ENCODE data around the gene CTXND1. TPM values are rescaled to one million over a fixed set of nuclear protein-coding genes. Genes with fewer than 3 reads are reported as not detected.

CTXND1 gene
- total and polyA plus RNA-seq, 2 of the 4 experiments (the other 2 are of a cell fraction): not detected

DNA sequence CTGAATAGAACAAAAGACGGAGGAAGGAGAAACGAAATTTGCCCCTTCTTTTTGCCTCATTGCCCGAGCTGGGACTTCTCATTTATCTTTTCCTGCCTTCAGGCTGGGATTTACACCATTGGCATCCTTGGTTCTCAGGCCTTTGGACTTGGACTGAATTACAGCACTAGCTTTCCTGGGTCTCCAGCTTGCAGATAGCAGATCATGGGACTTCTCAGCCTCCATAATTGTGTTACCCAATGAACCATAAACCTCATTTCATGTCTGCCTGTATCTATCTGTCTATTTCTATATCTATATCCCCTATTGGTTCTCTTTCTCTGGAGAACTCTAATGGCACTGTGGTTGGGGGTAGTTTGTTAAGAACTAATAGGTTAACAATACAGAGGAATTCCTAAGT, 31.5 kb upstream of the CTXND1 start:
- ATAC-seq (ENCODE audit: low read depth) (no peak), DNase-seq (no peak)
- intact Hi-C loops (cut with micrococcal nuclease): no loop called here
- H4K5ac ChIP-seq (ENCODE audit: low read depth, low read length): no peak overlapping the region
- no peaks in the 10 kb centered on the region; the same call in 1 of the 2 replicates for H3K9me1 ChIP-seq (ENCODE audit: insufficient read depth, low read length)
- no peaks in the 10 kb centered on the region for H3K36me3 ChIP-seq (ENCODE audit: control insufficient read depth, insufficient read depth, low read length)
- CTCF ChIA-PET: no interaction called here
- WGBS, 2 experiments (ENCODE audit: extremely low coverage in 2 of 2, insufficient read length in 1 of 2): no CpG with 5 or more reads among the region's 3 CpGs
- no peaks in the 10 kb centered on the region for H3K9me3 ChIP-seq (ENCODE audit: control insufficient read depth, insufficient read depth, low read length)
- no TSS peak for BruUV-seq (replicated peaks)
- H2BK15ac ChIP-seq (ENCODE audit: low read depth, low read length): no peak overlapping the region
- no peak overlapping the region for H2AK9ac ChIP-seq (replicated peaks; ENCODE audit: low read depth, low read length, poor library complexity)
- POLR2A ChIA-PET (ENCODE audit: unreplicated experiment): no interaction called here
- no peak overlapping the region for H4K8ac ChIP-seq (ENCODE audit: low read depth in 2 of 2, low read length in 2 of 2)
- H4K20me1 ChIP-seq (ENCODE audit: insufficient read depth, low read length): no peaks in the 10 kb centered on the region
- no peaks in the 10 kb centered on the region for H3K79me1 ChIP-seq (ENCODE audit: low read depth in 1 of 2, low read length in 2 of 2)
- H2AK5ac ChIP-seq (ENCODE audit: low read depth, low read length): no peak overlapping the region
- H2BK5ac ChIP-seq (ENCODE audit: low read depth, low read length, poor library complexity, severe bottlenecking): no peak overlapping the region
- no peak overlapping the region for H3K18ac ChIP-seq (ENCODE audit: low read depth, low read length)
- dilution Hi-C loops (cut with HindIII; ENCODE audit: low sequenced_read_pairs, unreplicated experiment): no loop called here
- no peak overlapping the region for H2AFZ ChIP-seq (replicated peaks; ENCODE audit: low read length, poor library complexity)
- in situ Hi-C loops (cut with MboI; ENCODE audit: low sequenced_read_pairs): no loop called here
- H3K56ac ChIP-seq (ENCODE audit: extremely low read depth, insufficient read depth, low read length): no peak overlapping the region
- no peak overlapping the region for H3K14ac ChIP-seq (replicated peaks; ENCODE audit: low read depth, low read length)
- no peak overlapping the region for H4K91ac ChIP-seq (ENCODE audit: insufficient read depth, low read depth, low read length)
- H3K4me2 ChIP-seq (ENCODE audit: low read depth, low read length): no peak overlapping the region
- no peak overlapping the region for H3K4ac ChIP-seq (ENCODE audit: low read depth, low read length)
- H3K9ac ChIP-seq (ENCODE audit: low read depth, low read length): no peak overlapping the region
- no peaks in the 10 kb centered on the region for H3K4me1 ChIP-seq (ENCODE audit: control insufficient read depth, insufficient read depth, low read length)
- H2BK120ac ChIP-seq (ENCODE audit: low read depth, low read length): no peak overlapping the region
- peaks cover 29% of the 10 kb centered on the region for H3K27me3 ChIP-seq (ENCODE audit: control insufficient read depth, insufficient read depth, low read length)
- no peak overlapping the region for H3K4me3 ChIP-seq (ENCODE audit: insufficient read depth, low read depth, low read length)
- no peak overlapping the region for H3K23ac ChIP-seq (ENCODE audit: low read depth, low read length)
- H3K27ac ChIP-seq (ENCODE audit: insufficient read depth, low read length): no peak overlapping the region
- H2BK20ac ChIP-seq (ENCODE audit: low read depth, low read length): no peak overlapping the region
- TF ChIP-seq RAD21 (IDR thresholded peaks at IDR 0.05; ENCODE audit: low read length) (no peak), POLR2A (IDR thresholded peaks at IDR 0.05; ENCODE audit: low read depth, low read length) (no peak), RFX5 (IDR thresholded peaks at IDR 0.05; ENCODE audit: low read depth, low read length) (no peak), FOS (IDR thresholded peaks at IDR 0.05; ENCODE audit: low read depth, low read length) (no peak), MXI1 (IDR thresholded peaks at IDR 0.05; ENCODE audit: borderline replicate concordance, low read depth, low read length) (no peak), NFE2L2 (IDR thresholded peaks at IDR 0.05; ENCODE audit: low read depth, low read length) (no peak), RCOR1 (IDR thresholded peaks at IDR 0.05; ENCODE audit: insufficient replicate concordance, low read length) (no peak), CHD1 (IDR thresholded peaks at IDR 0.05; ENCODE audit: low read depth, low read length) (no peak), MAFK (IDR thresholded peaks at IDR 0.05; ENCODE audit: low read depth, low read length) (no peak)
- TF ChIP-seq, protein P1, sequence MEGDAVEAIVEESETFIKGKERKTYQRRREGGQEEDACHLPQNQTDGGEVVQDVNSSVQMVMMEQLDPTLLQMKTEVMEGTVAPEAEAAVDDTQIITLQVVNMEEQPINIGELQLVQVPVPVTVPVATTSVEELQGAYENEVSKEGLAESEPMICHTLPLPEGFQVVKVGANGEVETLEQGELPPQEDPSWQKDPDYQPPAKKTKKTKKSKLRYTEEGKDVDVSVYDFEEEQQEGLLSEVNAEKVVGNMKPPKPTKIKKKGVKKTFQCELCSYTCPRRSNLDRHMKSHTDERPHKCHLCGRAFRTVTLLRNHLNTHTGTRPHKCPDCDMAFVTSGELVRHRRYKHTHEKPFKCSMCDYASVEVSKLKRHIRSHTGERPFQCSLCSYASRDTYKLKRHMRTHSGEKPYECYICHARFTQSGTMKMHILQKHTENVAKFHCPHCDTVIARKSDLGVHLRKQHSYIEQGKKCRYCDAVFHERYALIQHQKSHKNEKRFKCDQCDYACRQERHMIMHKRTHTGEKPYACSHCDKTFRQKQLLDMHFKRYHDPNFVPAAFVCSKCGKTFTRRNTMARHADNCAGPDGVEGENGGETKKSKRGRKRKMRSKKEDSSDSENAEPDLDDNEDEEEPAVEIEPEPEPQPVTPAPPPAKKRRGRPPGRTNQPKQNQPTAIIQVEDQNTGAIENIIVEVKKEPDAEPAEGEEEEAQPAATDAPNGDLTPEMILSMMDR (conservative IDR thresholded peaks at IDR 0.05; ENCODE audit: low read depth, low read length): no peak

Data from IMR-90 (cell line).